ENCODE results near the gene CACNA2D1. TPM values are rescaled to one million over a fixed set of nuclear protein-coding genes. Genes with fewer than 3 reads are reported as not detected.

Gene CACNA2D1
- total and polyA plus RNA-seq, 9 of the 15 experiments (the other 6 are each of a cell fraction or from before 2014, with no cell fraction given): 0.49 TPM; not detected in 8

DNA sequence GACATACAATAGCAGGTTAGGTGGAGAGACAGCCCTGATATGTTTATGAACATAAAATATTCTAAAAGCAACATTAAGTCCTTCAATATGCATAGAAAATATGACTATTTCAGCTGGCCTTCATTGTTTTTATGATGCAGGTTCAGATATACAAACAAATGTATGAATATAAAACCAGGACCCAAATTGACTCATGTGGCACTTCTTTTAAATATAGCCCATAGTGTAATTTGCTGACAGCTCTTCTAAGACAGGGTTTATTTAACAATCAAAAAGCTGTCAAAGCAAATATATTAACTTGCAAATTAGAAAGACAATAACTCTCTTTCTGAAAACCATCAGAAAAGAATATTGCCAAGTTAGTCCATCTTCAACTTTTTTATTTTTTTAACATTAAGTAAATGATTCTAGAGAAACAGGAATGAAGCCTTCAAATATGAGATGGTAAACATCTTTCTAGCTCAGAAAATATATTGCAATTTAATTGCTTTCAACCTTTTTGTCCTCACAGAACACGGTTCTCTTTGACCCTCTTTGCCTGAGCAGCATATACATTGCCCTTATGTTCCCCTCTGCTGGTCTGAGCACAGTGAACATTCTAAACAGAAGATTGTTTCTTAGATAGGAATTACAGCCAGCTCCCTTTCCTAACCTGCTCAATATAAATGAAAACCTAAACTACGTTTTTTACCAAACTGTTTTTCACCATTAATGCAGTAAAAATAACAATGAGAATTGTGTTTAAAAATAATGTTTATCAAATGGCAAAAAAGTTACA is 82.8 kb downstream of the CACNA2D1 start (continued):
- TF ChIP-seq ZBTB8A (IDR thresholded peaks at IDR 0.05; ENCODE audit: partially characterized antibody) (no peak), KLF13 (tag; IDR thresholded peaks at IDR 0.05; ENCODE audit: borderline replicate concordance, low read depth) (no peak), FIP1L1 (IDR thresholded peaks at IDR 0.05; ENCODE audit: low read depth, low read length, poor library complexity, severe bottlenecking) (no peak), HLTF (IDR thresholded peaks at IDR 0.05) (no peak), ZNF217 (CRISPR knock-in tag; IDR thresholded peaks at IDR 0.05) (no peak), TEAD4 (IDR thresholded peaks at IDR 0.05; ENCODE audit: low read length) (no peak), TEAD4 (CRISPR knock-in tag; IDR thresholded peaks at IDR 0.05; ENCODE audit: borderline replicate concordance) (no peak), DPF2 (IDR thresholded peaks at IDR 0.05) (no peak), MTF1 (CRISPR knock-in tag; IDR thresholded peaks at IDR 0.05; ENCODE audit: borderline replicate concordance) (no peak), DIDO1 (tag; IDR thresholded peaks at IDR 0.05; ENCODE audit: low read depth) (no peak), CHD1 (IDR thresholded peaks at IDR 0.05; ENCODE audit: low read length) (no peak), ZNF24 (IDR thresholded peaks at IDR 0.05) (no peak), ZFX (CRISPR knock-in tag; IDR thresholded peaks at IDR 0.05) (no peak)
- TF ChIP-seq, protein P1, sequence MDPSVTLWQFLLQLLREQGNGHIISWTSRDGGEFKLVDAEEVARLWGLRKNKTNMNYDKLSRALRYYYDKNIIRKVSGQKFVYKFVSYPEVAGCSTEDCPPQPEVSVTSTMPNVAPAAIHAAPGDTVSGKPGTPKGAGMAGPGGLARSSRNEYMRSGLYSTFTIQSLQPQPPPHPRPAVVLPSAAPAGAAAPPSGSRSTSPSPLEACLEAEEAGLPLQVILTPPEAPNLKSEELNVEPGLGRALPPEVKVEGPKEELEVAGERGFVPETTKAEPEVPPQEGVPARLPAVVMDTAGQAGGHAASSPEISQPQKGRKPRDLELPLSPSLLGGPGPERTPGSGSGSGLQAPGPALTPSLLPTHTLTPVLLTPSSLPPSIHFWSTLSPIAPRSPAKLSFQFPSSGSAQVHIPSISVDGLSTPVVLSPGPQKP (CRISPR knock-in tag; IDR thresholded peaks at IDR 0.05): no peak
- TF ChIP-seq, protein P2, sequence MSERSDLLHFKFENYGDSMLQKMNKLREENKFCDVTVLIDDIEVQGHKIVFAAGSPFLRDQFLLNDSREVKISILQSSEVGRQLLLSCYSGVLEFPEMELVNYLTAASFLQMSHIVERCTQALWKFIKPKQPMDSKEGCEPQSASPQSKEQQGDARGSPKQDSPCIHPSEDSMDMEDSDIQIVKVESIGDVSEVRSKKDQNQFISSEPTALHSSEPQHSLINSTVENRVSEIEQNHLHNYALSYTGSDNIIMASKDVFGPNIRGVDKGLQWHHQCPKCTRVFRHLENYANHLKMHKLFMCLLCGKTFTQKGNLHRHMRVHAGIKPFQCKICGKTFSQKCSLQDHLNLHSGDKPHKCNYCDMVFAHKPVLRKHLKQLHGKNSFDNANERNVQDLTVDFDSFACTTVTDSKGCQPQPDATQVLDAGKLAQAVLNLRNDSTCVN (CRISPR knock-in tag; IDR thresholded peaks at IDR 0.05): no peak
- TF ChIP-seq, protein P3, sequence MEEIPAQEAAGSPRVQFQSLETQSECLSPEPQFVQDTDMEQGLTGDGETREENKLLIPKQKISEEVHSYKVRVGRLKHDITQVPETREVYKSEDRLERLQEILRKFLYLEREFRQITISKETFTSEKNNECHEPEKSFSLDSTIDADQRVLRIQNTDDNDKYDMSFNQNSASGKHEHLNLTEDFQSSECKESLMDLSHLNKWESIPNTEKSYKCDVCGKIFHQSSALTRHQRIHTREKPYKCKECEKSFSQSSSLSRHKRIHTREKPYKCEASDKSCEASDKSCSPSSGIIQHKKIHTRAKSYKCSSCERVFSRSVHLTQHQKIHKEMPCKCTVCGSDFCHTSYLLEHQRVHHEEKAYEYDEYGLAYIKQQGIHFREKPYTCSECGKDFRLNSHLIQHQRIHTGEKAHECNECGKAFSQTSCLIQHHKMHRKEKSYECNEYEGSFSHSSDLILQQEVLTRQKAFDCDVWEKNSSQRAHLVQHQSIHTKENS (CRISPR knock-in tag; IDR thresholded peaks at IDR 0.05): no peak

Data from K562 (cell line).